GM21528 (cell line): ENCODE measurements around the gene PACS1.

Source experiments
- ATAC-seq: cut with Tn5 transposase; IDR thresholded peaks from one replicate; pipeline ENCODE4 v1.9.1; 2021; ENCODE audit warnings: mild to moderate bottlenecking, moderate library complexity; ENCODE audit not compliant: unreplicated experiment, low FRiP score

The PACS1 gene

DNA sequence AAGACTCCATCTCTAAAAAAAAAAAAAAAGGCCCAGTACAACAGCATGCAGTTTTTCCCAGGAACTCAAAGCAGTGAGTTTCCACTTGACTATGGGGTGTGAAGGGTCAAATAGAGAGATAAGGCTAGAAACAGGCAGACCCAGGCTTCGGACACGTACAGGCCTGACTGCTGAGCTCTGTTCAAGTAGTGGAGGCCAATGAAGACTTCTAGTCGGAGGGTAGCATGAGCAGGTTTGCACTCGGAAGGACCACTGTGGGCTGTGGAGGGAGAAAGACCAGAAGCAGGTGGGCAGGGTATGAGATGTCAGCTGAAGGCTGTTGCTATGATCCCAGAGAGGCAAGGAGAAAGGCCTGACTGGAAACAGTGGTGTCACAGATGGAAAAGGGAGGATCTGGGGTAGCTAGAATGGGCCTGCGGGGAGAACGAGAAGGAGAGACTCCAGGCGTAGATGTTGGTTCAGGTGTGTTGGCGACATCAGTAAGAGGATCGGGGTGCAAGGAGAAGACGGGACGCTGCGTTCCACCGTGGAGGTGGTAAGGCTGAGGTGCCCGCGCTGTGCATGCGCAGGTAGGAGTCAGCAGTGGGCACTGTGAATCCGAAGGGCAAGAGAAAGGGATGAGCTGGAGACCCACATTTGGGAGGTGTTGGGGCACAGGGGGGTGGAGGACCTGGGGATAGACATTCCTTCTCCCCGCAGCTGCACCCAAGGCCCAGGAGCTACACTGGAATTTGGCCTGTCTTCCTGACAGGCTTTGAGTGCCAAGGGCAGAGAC is 149.0 kb downstream of the PACS1 start:
- no peak for ATAC-seq

DNA sequence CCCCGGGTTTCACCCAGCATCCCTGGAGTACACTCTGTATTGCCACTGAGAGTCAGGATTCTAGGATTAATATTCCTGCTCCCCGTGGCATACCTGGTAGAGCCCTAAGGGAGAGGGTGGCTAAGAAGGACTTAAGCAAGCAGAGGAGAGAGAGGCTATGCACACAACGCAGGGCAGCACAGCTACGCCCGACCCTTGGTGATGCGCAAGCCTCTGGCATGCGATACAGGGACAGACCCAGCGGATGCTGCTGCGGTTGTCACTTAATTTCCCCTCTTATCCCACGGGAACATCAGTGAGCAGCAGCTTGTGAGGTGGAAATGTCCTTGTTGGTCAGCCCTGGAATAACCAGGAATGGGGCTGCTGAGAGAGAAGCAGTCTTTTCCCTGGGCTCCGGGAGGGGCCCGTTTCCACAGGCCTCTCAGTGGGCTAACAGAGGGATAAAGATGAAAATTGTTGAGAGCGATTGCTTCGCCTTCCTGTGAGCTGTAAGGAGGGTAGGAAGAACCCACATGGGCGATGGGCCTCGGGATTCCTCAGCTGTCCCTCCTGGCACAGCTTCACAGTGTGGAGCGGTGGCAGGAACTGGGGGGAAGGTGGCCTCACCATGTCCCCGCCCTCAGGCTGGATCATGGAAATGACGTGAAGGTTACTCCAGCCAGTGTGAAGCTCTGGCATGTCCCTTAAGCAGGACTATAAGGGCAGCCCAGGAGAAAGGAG is 149.9 kb downstream of the PACS1 start:
- no peak for ATAC-seq

DNA sequence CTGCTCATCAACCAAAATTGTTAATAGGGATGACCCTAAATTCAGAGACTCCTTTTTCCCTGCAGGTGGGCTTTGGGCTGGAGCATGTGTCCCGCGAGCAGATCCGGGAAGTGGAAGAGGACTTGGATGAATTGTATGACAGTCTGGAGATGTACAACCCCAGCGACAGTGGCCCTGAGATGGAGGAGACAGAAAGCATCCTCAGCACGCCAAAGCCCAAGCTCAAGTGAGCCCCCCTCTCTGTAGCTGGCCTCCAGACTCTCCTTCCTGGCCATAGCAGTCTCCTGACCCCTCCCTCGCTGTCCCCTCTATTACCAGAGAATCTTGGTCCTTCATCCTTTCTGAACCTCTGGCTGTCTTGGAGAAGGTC is 150.5 kb downstream of the PACS1 start:
- ATAC-seq, result no peak

DNA sequence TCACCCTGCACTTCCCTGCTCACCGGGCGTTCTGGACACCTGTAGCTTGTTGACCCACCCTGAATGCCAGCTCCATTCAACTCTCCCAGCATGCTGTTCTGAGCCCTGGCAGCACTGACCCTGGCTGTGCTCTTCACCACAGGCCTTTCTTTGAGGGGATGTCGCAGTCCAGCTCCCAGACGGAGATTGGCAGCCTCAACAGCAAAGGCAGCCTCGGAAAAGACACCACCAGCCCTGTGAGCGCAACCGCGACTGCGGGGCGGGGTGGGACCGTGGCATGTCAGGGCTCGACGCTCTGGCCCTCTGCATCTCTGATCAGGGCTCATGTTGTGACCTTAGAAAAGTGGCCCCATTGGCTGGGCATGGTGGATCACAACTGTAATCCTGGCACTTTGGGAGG is 150.9 kb downstream of the PACS1 start:
- no peak for ATAC-seq

DNA sequence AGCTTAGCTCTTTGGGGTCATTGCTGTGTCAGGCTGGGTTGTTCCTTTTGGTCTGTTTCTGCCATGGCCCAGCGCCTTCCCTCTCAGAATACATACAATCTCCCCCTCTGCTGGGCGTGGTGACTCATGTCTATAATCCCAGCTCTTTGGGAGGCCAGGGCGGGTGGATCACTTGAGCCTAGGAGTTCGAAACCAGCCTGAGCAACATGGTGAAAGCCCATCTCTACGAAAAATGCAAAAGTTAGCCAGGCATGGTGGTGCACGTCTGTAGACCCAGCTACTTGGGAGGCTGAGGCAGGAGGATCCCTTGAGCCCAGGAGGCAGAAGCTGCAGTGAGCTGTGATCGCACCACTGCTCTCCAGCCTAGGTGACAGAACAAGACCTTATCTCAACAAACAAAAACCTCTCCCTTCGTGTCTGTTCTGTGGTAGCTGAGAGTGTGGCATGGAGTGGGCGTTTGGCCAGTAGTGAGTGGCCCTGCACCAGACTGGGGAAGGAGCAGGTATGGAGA is 151.7 kb downstream of the PACS1 start:
- ATAC-seq, result no peak

DNA sequence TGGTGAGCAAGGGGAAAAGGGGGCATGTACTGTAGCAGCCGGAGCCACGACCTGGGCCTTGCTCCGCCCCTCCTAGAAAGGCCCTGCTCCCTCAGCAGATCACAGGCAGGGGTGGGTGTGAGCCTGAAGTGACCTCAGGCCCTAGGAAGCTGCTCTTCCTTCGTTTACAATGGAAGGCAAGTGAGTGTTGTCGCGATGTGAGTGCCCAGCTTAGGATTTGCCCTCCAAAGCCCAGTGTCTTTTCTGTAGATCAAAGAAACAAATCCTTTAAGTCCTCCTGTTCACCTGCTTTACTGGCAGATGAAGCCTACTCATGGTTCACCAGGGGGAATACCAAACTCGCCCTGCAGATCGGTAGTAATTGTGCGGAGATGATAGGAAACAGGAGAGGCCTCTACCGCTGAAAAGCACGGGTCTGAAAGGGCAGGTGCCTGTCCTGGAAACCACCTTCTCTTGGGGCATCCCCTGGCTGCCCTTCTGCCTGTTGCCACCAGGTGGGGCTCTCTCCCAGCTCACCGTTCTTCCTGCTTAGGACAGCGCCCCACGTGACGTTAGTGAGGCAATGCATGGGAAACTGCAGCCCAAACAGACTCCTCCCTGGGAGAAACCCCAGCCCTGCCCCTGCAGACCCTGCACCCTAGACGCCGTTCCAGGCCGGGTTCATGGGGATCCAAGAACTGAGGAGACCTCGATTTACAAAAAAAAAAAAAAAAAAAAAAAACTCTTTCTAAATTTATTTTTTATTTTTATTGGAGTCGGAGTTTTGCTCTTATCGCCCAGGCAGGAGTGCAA is 152.5 kb downstream of the PACS1 start:
- ATAC-seq, result peak; percentile 77

DNA sequence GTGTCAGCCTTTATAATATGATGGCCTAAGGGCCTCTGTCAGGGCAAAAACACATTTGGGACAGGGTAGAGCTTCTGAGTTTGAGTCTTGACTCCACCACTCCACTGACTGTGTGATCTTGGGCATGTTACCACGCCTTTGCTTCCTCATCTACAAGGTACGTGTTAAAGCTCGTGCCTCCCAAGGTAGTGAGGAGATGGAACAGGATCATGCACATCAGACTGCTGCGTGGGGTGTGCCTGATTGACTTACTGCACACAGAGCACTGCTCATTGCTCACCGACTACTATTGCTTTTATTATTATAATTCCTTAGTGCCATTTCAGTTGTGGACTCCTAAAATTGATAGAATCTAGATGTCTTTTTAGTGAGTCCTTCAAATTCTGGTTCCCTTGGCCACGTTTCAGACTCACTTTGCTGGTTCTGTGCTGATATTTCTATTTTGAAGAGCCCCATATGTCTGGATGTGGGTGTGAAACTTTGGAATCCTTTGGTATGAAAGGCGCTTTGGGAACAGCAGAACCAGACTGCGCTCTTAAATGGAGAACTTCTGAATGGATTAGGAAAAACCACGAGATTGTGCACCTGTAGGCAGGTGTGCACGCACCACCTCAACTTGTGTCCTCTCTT is 154.3 kb downstream of the PACS1 start:
- ATAC-seq, result no peak

DNA sequence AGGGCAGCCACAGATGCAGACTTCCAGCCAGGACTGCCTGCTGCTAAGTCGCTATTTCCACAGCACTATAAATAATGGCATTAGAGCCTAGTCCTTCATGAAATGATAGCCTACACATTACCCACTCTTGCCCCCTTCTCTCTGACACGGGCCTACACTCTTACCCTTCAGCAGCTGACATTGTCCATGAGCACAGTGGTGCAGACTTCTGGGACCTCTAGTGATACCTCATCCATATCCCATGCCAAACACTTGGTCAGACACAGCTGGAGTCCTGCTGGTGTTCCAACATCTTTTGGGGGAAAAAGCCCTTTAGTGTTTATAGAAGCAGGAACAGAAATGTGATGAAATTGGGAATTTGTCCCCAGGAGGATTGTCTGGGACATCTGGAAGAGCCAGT is 155.0 kb downstream of the PACS1 start:
- ATAC-seq, result no peak

DNA sequence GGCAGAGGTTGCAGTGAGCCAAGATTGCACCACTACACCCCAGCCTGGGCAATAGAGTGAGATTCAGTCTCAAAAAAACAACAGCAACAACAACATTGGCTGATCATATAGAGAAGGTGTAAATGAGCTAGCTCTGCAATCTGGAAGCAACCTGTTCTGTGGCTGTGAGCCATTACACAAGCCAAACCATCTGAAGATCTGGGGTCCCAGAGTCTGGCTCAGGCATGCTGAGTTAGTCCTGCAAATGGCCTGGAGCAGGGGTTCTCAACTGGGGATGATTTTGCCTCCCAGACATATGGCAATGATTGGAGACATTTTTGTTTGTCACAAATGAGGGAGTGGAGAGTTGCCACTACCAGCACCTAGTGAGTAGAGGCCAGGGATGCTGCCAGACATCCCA is 156.0 kb downstream of the PACS1 start:
- no peak for ATAC-seq

DNA sequence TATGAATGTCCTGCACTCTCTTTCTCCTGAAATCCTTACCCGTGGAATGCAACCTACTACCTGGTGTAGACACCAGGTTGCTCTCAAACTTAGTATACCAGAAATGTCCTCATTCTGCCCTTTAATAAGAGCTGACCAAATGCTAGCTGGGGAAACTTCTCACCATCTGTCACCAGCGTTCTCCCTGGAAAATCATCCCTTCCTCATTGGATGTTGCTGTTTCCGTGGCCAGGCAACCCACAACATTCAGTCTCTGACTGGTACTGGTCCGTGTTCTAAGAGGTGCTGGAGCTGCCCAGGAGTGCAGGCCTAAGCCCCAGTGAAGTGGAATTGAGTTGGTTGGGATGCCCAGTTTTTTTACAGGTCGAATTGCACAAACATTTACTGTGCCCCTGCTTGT is 157.6 kb downstream of the PACS1 start:
- no peak for ATAC-seq

DNA sequence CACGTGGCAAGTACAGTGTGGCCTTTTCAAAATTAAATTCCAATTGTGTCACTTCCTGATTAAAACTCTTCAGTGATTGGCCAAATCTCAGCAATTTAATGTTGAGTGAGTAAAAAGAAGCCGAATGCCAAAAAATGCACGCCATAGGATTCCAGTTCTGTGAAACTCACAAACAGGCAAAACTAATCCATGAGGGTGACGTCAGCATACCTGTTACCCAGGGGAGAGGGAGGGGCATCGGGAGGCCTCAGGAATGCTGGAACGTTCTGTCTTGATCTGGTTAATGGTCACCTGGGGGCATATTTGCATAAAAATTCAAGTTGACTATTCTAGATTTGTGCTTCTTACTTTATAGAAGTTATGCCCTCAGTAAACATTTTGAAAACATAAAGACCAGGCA is 158.4 kb downstream of the PACS1 start:
- ATAC-seq, result no peak

DNA sequence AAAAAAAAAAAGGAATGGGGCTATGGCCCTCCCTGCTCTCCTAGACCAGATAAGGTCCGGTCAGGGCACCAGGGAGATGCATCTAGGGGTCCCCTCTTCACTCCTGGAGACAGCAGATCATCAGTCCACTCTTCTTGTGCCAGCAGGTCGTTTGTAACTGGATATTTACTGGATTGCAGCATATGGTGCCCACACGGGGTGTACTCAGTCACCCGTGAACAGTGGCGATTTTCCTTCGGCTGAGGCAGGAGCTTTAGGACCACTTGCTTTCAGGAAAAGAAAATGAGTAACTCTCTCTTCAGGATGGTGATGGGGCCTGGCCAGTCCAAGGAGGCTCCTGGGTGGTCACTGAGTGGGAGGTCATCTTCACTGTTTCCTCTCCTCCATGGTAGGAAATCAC is 160.1 kb downstream of the PACS1 start:
- ATAC-seq, result no peak

DNA sequence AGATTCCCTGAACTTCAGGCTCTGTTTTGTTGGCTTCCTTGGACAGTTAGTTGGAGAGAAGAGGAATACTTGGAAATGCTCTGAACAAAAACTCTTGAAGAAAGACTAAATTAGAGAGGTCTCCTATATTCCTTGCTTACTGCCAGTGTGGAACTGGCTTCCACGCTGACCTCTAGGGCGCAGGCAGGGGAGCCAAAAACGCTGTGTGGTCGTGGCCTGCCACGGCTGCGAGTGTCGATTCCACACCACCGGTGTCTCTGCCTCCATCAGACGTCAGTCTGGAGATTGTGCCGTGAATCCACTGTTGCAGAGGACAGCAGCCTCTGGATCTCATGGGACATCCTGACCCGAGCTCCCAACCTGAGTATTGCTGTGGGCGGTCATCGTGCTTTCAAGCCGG is 160.9 kb downstream of the PACS1 start:
- ATAC-seq, result no peak

DNA sequence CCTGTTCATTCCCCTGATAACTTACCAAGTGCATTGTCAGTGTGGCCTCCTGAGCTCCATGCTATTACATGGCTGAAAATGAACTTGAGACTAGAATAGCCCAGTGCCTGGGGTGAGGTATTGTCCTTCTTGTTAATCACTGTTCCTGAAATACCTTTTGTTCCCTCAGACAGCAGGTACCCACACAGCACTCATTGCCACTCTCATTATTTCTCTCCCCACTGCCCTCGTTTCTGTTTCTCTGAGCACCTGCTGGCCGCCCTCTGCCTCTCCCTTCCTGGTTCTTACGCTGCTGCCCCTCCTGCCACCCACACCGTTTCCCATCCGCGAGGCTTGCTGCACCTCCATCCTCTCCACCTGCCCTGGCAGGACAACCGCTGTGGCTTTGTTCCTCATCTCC is 161.5 kb downstream of the PACS1 start:
- ATAC-seq, result no peak

DNA sequence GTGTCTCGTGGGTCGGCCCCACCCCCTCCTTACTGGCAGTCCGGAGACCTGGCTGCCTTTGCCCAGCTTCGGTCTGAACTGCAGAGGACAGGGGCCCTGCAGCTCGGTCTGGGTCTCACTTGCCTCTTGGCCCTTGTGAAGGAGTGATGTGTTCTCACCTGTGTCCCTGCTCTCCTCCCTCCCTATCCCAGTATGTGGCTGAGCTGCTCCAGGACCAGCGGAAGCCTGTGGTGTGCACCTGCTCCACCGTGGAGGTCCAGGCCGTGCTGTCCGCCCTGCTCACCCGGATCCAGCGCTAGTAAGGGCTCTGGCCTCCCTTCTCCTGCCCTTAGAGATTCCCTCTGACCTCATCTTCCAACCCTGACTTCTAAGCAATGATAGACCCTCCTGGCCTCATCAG is 162.7 kb downstream of the PACS1 start:
- ATAC-seq, result no peak

DNA sequence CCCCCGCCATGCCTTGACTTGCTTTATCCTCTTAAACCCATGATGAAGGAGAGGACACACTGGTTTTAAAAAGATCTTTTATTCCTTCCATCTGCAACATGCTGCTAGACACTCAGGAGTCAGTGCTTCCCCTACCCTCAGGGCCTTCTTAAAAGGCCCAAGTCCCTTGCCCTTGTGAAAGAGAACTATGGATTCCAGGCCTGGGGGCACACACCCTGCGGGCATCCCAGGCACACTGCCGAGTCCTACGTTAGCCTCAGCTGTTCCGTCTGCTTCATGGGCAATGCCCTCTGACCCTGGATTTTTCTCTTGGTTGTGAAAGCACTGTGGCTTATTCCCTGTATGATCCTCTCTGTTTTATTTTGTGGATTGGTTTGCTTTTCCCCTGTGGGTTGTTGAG is 163.2 kb downstream of the PACS1 start:
- no peak for ATAC-seq

DNA sequence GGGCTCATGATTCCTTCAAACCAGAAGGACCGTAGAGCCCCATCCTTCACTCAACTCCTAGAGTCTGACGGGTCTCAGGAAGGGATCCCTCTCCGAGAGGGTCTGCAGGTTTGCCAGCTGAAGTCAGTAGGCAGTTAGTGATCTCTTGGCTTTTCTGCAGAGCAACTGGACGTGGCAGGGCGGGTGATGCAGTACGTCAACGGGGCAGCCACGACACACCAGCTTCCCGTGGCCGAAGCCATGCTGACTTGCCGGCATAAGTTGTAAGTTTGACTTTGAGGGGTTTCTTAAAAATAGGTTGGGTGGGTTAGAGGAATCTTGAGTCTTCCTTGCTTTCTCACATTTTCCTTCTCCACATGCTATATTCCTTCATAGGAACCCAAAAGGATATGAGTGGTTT is 165.1 kb downstream of the PACS1 start:
- no peak for ATAC-seq

DNA sequence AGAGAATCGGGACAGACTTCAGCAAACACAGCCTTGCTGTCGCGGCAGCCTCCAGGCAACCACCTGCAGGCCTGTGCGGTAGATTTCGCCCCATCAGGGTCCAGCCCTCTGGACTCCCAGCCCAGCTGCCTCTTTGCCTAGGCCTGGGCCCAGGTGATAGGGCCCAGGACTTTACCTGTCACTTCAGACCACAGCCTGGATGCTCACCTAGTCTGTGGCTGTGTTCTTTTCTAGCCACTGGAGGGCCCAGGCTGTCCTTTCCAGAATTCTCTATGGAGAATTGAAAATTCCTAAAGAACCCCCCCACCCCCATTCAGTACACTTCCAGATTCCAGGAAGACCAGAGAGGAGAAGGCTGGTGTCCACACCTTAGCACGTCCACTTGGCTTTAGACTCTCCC is 167.8 kb downstream of the PACS1 start:
- no peak for ATAC-seq

DNA sequence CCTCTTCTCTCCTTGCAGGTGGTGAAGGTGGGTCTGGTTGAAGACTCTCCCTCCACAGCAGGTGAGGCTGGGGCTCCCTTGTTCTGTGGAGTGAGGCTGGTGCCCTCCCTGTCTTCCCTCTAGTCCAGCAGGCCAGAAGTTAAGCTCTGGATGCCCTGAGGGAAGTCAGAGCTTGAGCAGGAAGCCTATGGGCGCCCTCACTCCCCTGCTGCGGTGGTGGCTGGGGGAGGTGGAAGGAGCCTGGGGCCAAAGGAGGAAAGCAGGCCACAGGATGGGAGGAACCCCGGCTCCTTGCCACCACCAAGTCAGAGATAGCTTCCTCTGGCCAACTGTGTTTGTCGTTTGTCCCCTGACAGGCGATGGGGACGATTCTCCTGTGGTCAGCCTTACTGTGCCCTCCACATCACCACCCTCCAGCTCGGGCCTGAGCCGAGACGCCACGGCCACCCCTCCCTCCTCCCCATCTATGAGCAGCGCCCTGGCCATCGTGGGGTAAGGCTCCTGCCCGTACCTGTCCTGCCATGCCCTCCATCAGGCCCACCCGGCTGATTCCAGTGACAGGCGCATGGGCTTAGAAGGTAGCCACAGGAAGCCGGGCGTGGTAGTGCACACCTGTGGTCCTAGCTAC is 168.8 kb downstream of the PACS1 start:
- no peak for ATAC-seq

DNA sequence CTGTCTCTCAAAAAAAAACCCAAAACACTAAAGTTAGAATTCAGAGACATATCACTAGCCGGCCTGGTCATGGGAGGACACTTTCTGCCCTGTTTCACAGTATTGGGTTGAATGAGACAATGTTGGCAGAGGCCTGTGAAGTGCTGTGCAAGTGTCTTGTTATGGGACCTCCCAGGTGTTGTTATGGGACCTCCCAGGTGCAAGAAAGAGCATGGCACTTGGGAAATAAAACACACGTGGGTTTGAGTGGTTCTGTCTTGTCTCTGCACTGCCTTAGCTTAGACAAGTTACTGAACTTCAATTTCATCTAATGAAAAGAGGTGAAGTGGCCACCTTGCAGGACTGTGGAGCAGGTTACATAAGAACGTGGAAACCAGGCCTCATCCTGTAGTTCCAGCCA is 169.4 kb downstream of the PACS1 start:
- ATAC-seq, result no peak
